Activated CD4-positive, alpha-beta T cell treated with anti-CD3 and anti-CD28 coated beads, Interleukin-2, amount 50 U/mL, for 1 hour (primary cell): Measurements from ENCODE around the gene RIMKLA.
A peak's percentile ranks its signal among the peaks of the same experiment; 100 is the strongest.

Experiments used
- DNase-seq: peaks from one replicate; pipeline ENCODE4 v3.0.0-alpha.2; 2020

Gene RIMKLA

GRCh38 chr1:42430286-42431135 lies 49.9 kb downstream of the RIMKLA start:
- no peak for DNase-seq

DNA sequence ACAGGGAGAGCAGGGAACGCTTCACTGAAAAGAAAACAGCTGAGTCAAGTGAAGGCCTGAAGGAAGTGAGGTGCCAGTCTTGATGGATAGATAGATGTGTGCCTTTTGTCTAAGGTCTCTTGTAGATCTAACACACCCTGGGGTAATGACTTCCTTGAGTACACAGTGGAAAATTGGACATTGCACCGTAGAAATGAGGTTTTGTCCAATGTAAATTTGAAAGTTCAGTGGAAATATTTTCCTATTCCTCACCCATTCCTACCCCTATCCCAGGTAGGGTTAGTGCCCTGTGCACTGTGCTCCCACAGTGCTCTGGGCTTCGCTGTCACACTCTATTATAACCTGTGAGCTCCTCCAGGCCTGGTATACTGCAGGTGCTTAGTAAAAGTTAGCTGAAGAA lies 50.9 kb downstream of the RIMKLA start:
- DNase-seq: no peak

DNA sequence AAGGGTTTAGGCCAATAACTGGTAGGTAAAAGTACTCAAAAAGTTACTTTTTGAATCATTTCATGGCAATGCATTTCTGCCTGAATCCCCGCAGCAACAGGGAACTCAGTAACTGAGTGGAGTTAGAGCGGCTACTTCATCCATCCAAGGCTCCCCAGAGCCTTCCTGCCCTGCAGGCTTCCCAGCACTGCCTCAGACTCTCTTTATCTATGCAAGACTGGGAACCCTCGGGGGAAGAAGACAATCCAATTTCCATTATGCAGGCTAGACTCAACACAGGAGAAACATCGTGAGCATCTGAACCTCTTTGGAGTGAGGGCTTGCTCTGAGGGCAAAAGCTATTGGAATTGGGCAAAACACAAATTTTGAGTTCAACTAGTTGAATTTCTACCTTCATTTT lies 52.1 kb downstream of the RIMKLA start:
- DNase-seq: no peak

GRCh38 chr1:42433369-42433768 lies 52.8 kb downstream of the RIMKLA start:
- no peak for DNase-seq

DNA sequence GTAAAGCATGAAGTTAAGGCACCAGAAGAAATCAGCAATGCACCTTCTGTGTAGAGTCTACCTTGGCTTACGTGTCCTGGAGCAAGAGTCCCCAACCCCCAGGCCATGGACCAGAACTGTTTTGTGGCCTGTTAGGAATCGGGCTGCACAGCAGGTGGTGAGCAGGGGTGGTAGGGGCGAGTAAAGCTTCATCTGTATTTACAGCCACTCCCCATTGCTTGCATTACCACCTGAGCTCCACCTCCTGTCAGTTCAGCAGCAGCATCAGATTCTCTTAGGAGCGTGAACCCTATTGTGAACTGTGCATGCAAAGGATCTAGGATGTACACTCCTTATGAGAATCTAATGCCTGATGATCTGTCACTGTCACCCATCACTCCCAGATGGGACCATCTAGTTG lies 53.7 kb downstream of the RIMKLA start:
- no peak for DNase-seq

DNA sequence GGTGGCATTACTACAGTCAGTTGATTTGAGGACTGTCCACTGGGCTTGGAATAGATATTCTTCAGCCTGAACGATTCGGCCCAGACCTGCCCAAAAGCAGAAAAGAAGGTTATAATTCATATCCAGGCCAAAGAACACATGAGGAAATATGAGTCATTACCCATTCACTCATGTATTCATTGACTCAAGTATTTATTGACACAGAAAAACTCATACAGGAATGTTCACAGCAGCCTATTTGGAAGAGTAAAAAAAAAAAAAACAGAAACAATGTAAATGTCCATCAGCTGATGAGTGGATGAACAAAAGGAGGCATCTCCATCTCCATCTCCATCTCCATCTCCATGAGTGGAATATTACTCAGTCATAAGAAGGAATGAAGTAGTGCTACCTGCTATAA lies 59.3 kb downstream of the RIMKLA start:
- DNase-seq: no peak

- no peak for DNase-seq
These were observed 62.1 kb downstream of the RIMKLA start for GRCh38 chr1:42442662-42443061.

- no peak for DNase-seq
These were observed 68.7 kb downstream of the RIMKLA start for GRCh38 chr1:42449256-42449655.

GRCh38 chr1:42450061-42450460 lies 69.5 kb downstream of the RIMKLA start:
- DNase-seq: no peak

GRCh38 chr1:42453386-42453785 lies 72.8 kb downstream of the RIMKLA start:
- no peak for DNase-seq

DNA sequence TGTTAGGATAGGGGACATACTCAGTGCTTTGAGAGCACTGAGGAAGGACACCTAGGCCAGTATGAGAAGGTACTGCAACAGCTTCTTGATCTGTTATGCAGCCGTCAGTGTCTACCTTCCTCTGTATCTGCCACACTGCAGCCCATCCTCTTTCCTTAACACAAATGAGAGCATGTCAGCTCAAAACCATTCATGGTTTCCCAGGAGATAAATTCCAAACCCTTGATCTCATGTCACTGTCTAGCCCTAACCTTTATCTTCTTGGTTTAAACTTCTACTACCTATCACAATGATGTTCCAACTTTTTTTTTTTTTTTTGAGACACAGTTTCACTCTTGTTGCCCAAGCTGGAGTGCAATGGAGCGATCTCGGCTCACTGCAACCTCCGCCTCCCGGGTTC lies 73.8 kb downstream of the RIMKLA start:
- DNase-seq: no peak

GRCh38 chr1:42456010-42456753 lies 75.6 kb downstream of the RIMKLA start, which contains the start of the genes PPCS and ZMYND12:
TSS of gene PPCS (plus strand) at chr1:42456543. CDS start at chr1:42456566, 23 bp downstream.
TSS of gene ZMYND12 (minus strand) at chr1:42456022. CDS start at chr1:42455997, 25 bp downstream.
- peak; percentile 89 for DNase-seq

DNA sequence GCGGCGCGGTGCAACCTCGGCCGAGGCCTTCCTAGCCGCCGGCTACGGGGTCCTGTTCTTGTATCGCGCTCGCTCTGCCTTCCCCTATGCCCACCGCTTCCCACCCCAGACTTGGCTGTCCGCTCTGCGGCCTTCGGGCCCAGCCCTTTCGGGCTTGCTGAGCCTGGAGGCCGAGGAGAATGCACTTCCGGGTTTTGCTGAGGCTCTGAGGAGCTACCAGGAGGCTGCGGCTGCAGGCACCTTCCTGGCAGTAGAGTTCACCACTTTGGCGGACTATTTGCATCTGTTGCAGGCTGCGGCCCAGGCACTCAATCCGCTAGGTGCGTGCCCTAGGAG lies 76.1 kb downstream of the RIMKLA start:
- DNase-seq: peak; percentile 53

DNA sequence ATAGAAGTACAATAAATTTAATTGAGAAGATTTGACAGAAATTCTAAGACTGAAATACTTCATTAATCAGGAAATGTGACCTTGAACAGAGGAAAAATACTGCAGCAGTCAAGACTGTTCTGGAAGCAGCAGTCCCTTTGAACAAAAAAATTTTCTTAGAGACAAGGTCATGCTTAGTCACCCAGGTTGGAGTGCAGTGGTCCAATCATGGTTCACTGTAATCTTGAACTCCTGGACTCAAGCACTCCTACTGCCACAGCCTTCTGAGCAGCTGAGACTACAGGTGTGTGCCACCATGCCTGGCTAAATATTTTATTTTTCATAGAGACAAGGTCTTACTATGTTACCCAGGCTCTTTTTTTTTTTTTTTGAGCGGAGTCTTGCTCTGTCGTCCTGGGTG lies 80.6 kb downstream of the RIMKLA start:
- no peak for DNase-seq

DNA sequence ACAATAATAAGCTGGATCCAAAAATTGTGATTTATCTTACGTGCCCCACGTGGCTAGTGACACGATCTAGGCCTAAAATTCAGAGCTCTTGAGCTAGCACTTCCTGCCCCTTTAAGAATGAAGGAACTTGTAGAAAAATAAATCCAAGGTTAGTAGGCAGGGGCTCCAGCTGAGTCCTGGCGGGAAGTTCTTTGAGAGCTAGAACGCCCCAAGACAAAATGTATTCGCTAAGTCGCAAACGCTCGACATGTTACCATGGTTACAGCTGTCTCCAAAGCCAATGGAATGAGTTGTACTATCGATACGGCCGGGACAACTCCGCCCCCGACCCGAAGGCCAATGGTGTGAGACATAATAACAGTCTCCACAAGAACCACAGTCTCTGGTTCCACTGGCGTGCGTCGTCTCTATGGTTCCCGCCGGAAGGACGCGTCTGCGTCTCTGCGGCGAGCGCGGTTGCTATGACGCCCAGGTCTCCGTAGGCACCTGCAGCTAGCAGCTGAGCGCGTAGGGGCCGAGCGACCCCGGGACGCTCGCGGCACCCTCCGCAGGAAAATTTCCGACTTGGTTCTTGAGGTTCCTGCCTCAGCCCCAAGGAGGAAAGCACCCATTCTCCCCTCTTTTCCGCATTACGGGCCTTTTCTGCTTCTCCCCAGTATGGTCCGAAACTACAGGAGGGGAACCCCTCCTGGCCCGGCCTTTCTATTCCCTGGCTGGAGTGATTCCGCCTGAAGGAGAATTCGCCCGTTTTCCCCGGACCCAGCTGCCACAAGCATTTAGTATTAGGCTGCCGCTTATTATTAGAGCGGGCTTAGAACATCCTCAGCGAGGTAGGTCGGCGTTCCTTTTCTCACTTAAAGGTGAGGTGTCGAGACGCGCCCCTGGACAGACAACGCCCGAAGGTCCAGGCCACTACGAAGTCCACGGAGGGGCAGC lies 82.5 kb downstream of the RIMKLA start, which contains the start of gene CCDC30:
Gene CCDC30, plus strand, starts transcription at position 459 of the 936 bp plus-strand sequence. CDS start 17,266 bp downstream, outside the sequence.
- DNase-seq: peak; percentile 95

- no peak for DNase-seq
These were observed 83.3 kb downstream of the RIMKLA start for GRCh38 chr1:42463921-42464320.

DNA sequence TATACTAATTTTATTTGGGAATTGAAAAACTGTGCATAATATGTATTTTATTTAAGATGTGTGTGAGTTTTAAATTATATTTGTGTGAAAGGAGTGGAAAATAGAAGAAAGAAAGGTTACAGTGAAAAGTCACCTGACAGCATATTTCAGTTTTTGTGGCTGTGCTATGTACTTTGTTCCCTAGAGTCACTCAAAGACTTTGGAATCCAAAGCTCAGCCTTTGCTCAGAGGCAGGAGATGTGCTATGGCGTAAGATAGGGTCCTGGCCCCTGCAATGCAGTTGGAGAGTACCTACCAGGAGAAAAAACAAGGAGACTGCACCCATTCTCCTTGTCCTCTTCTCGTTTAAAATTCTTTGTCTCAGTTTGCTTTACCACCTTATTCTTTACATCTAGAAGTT lies 85.4 kb downstream of the RIMKLA start:
- DNase-seq: no peak

- no peak for DNase-seq
These were observed 89.1 kb downstream of the RIMKLA start for GRCh38 chr1:42469727-42470126.
